Activated CD4-positive, alpha-beta memory T cell treated with anti-CD3 and anti-CD28 coated beads for 36 hours (primary cell): ENCODE data around the gene RPUSD1. TPM values are rescaled to one million over a fixed set of nuclear protein-coding genes. Genes with fewer than 3 reads are reported as not detected.

Experiments
- CTCF ChIA-PET: fragments of 350-600 bp; sonication (Branson Sonifier 250); formaldehyde crosslinking; loops from one replicate; lab custom pipeline; 2021; ENCODE audit warnings: antibody characterized with exemption, inconsistent platforms; lab: Charles Lee
- POLR2A ChIA-PET: fragments of 350-600 bp; sonication (Branson Sonifier 250); formaldehyde crosslinking; loops from one replicate; lab custom pipeline; 2021; ENCODE audit warnings: antibody characterized with exemption; lab: Charles Lee
- DNase-seq: peaks from one replicate; pipeline ENCODE4 v3.0.0-alpha.2; 2020
- H3K27ac Mint-ChIP-seq: one replicate; pipeline ENCODE4 v1.8.0; 2021; ENCODE audit warnings: mixed read lengths
- H3K27me3 Mint-ChIP-seq: one replicate; pipeline ENCODE4 v1.8.0; 2021; ENCODE audit warnings: mixed read lengths
- H3K36me3 Mint-ChIP-seq: one replicate; pipeline ENCODE4 v1.8.0; 2021; ENCODE audit warnings: mixed read lengths
- H3K4me1 Mint-ChIP-seq: one replicate; pipeline ENCODE4 v1.8.0; 2021; ENCODE audit warnings: low read depth, mixed read lengths
- H3K4me3 Mint-ChIP-seq: one replicate; pipeline ENCODE4 v1.8.0; 2021; ENCODE audit warnings: mild to moderate bottlenecking, mixed read lengths
- H3K9me3 Mint-ChIP-seq: one replicate; pipeline ENCODE4 v1.8.0; 2021; ENCODE audit warnings: mixed read lengths
- intact Hi-C: fragments of 100-400 bp; cut with micrococcal nuclease; formaldehyde crosslinking; loops from one replicate; pipeline ENCODE4 v1.15.1; 2023
- total RNA-seq, 2 experiments: library from RNA; stranded (reverse); gene quantifications; one replicate each; pipeline ENCODE4 v1.2.3, GENCODE V29; 2021

The RPUSD1 gene
- total RNA-seq, 2 experiments from 2014 or later = 13.7 to 15.5 TPM

DNA sequence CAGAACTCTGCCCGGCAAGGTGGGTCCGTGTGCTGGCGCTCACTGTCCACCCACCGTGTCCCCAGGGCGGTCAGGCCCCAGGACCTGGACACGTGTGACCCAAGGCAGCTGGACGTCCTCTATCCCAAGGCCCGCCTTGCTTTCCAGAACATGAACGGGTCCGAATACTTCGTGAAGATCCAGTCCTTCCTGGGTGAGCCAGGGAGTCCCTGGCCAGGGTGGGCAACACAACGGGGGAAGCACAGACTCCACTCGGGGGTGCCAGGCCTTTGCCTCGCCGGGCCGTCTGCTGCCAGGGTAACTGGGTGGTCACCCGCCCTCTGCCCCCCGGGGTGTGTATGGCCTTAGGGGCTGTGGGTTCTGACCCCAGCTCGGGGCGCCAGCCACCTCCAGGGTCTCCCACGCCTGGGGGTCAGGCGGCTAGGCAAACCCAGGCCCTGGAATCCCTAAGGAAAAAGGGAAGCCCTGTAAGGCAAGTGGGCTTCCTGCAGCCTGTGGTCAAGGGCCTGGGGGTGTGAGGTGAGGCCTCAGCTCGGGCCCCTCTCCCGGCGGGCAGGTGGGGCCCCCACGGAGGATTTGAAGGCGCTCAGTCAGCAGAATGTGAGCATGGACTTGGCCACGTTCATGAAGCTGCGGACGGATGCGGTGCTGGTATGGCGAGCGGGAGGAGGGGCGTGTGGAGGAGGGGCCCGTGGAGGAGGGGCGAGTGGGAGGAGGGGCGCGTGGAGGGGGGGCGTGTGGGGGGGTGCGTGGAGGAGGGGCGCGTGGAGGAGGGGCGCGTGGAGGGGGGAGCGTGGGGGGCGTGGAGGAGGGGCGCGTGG, 21.2 kb downstream of the RPUSD1 start:
- Mint-ChIP-seq H3K9me3 (no peaks in the 10 kb centered on the region), H3K27ac (no peak overlapping the region), H3K27me3 (no peaks in the 10 kb centered on the region), H3K36me3 (no peaks in the 10 kb centered on the region), H3K4me3 (no peak overlapping the region), H3K4me1 (no peaks in the 10 kb centered on the region)
- ChIA-PET CTCF (no interaction called here), POLR2A (no interaction called here)
- no peak for DNase-seq
- intact Hi-C loops = no loop called here

DNA sequence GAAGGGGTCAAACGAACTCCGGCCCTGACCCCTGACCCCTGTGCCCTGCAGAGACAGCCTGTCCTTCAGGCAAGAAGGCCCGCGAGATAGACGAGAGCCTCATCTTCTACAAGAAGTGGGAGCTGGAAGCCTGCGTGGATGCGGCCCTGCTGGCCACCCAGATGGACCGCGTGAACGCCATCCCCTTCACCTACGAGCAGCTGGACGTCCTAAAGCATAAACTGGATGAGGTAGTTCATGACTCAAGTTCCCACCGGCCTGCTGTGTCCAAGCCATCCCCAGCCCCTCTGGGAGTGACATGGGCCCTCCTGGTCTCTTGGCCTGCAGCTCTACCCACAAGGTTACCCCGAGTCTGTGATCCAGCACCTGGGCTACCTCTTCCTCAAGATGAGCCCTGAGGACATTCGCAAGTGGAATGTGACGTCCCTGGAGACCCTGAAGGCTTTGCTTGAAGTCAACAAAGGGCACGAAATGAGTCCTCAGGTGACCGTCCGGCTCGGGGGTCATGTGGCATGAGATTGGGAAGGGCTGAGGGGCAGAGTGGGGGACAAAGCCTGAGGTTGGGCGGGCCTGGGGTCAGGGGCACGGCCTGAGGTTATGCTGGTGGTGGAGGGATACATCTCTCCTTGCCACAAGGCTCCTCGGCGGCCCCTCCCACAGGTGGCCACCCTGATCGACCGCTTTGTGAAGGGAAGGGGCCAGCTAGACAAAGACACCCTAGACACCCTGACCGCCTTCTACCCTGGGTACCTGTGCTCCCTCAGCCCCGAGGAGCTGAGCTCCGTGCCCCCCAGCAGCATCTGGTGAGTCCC, 22.0 kb downstream of the RPUSD1 start:
- no peak overlapping the region for H3K4me3 Mint-ChIP-seq
- no peaks in the 10 kb centered on the region for H3K4me1 Mint-ChIP-seq
- POLR2A ChIA-PET = no interaction called here
- H3K27ac Mint-ChIP-seq = no peak overlapping the region
- no peaks in the 10 kb centered on the region for H3K27me3 Mint-ChIP-seq
- no peaks in the 10 kb centered on the region for H3K9me3 Mint-ChIP-seq
- intact Hi-C loops = no loop called here
- DNase-seq = no peak
- CTCF ChIA-PET = no interaction called here
- H3K36me3 Mint-ChIP-seq = no peaks in the 10 kb centered on the region

DNA sequence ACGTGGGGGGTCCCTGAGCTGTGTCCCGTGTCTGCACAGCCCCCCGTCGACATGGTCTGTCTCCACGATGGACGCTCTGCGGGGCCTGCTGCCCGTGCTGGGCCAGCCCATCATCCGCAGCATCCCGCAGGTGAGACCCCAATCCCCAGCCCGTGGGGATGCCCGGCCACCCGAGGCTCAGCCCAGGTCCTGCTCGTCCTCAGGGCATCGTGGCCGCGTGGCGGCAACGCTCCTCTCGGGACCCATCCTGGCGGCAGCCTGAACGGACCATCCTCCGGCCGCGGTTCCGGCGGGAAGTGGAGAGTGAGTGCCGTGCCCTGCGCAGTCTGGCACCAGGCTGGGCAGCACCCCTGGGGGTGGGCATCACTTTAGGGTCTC, 22.7 kb downstream of the RPUSD1 start:
- H3K4me3 Mint-ChIP-seq = no peak overlapping the region
- intact Hi-C loops = no loop called here
- no peaks in the 10 kb centered on the region for H3K4me1 Mint-ChIP-seq
- ChIA-PET POLR2A (no interaction called here), CTCF (no interaction called here)
- no peak for DNase-seq
- no peaks in the 10 kb centered on the region for H3K9me3 Mint-ChIP-seq
- no peak overlapping the region for H3K27ac Mint-ChIP-seq
- H3K27me3 Mint-ChIP-seq = no peaks in the 10 kb centered on the region
- H3K36me3 Mint-ChIP-seq = no peaks in the 10 kb centered on the region

DNA sequence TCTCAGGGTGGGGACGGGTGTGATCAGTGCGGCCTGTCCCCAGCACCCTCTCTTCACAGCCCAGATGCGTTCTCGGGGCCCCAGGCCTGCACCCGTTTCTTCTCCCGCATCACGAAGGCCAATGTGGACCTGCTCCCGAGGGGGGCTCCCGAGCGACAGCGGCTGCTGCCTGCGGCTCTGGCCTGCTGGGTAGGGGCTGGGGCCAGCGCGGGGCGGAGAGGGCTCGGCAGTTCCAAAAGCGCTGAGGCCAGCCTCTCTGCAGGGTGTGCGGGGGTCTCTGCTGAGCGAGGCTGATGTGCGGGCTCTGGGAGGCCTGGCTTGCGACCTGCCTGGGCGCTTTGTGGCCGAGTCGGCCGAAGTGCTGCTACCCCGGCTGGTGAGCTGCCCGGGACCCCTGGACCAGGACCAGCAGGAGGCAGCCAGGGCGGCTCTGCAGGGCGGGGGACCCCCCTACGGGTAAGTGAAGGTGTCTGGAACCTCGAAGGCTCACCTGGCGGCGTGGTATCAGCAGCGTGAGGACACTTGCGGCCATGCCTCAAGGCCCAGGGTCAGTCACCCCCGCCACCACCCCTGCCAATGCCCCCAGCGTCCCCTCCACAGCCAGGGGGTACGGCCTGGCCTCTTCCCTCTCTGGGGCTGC, 23.2 kb downstream of the RPUSD1 start:
- Mint-ChIP-seq H3K9me3 (no peaks in the 10 kb centered on the region), H3K4me3 (no peak overlapping the region), H3K27me3 (no peaks in the 10 kb centered on the region), H3K4me1 (no peaks in the 10 kb centered on the region), H3K27ac (no peak overlapping the region), H3K36me3 (no peaks in the 10 kb centered on the region)
- POLR2A ChIA-PET = no interaction called here
- no peak for DNase-seq
- intact Hi-C loops = no loop called here
- CTCF ChIA-PET = no interaction called here

DNA sequence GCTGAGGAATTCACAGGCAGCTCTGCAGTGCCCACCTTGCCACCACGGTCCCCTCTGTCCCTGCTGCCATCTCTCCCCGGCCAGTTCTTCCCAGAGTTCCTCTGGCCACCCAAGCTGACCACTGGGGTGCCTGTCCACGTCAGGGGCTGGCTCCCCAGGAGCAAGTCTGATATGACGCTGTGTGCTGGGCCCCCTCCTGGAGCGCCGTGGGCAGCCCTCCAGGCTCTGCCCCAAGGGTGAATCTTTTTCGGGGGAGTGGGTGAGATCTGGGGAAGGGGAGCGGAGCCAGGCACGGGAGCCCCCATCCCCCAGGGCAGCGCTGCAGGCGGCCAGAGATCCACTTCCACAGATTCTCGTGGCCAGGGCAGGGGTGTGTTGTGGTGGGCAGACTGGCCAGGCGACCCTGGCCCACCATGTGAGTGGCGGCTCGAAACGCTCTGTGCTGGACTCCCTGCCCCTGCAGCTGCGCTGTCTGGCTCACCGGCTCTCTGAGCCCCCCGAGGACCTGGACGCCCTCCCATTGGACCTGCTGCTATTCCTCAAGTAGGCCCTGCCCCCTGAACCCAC, 23.9 kb downstream of the RPUSD1 start:
- no peak for DNase-seq
- Mint-ChIP-seq H3K4me1 (no peaks in the 10 kb centered on the region), H3K27me3 (no peaks in the 10 kb centered on the region), H3K4me3 (no peak overlapping the region), H3K27ac (no peak overlapping the region), H3K36me3 (no peaks in the 10 kb centered on the region), H3K9me3 (no peaks in the 10 kb centered on the region)
- ChIA-PET POLR2A (no interaction called here), CTCF (no interaction called here)
- intact Hi-C loops = no loop called here

DNA sequence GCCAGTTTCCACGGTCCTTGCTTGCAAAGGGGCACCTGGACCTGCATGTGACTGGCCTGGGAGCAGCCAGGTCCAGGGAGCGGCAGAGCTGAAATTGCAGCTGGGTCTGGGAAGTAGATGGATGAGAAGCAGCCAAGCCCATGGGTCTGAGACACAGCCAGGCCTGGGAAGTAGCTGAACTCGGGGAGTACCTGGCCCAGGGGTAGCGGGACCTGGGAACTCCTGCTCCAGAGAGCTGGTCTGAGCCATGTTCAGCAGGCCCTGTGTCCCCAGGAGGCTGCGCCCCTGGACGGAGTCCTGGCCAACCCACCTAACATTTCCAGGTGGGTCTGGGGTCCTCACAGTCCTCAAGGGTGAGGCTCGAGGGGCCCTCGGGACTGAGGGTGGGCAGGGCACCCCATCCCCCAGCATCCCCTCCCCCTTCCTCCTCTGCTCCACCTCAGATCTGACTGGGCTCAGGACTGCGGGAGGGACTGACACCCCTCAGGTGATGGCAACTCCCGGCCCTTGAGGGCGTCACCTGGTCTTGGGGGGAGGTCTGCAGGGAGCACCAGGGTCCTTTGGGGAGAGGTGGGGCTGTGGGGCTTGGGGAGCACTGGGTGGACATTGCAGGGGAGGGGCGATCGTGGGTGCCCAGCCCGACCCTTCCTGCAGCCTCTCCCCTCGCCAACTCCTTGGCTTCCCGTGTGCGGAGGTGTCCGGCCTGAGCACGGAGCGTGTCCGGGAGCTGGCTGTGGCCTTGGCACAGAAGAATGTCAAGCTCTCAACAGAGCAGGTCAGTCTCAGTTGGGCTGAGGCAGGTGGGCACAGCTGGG, 24.6 kb downstream of the RPUSD1 start:
- H3K27me3 Mint-ChIP-seq = no peaks in the 10 kb centered on the region
- CTCF ChIA-PET = no interaction called here
- no peak overlapping the region for H3K4me3 Mint-ChIP-seq
- no peak for DNase-seq
- intact Hi-C loops = no loop called here
- POLR2A ChIA-PET = no interaction called here
- H3K36me3 Mint-ChIP-seq = no peaks in the 10 kb centered on the region
- H3K9me3 Mint-ChIP-seq = no peaks in the 10 kb centered on the region
- H3K4me1 Mint-ChIP-seq = no peaks in the 10 kb centered on the region
- no peak overlapping the region for H3K27ac Mint-ChIP-seq

DNA sequence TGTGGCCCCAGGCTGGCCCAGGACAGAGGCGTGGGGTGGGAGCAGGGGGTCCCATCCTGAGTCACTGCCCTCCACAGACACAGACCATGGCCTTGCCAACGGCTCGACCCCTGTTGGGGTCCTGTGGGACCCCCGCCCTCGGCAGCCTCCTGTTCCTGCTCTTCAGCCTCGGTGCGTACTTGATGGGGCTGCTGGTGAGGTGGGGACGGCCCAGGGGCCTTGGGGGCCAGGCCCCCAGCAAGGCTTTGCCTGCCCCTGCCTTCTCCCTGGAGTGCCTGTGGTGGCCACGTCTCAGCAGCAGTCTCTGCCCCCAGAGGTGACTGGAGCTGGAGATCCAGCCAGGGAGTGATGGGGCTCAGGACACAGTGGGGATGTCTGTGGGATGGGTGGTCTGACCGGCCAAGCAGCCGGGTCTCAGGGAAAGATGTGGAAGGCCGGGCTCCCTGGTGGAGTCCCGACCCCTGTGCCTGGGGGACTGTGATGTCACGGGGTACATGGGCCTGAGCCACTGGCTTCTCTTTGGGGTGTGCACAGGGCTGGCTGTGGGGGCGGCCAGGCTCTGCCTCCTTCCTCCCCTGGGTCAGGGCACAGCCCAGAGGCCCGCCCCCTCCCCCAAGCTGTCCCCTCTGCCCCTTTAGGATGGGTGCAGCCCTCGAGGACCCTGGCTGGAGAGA, 25.4 kb downstream of the RPUSD1 start:
- intact Hi-C loops = no loop called here
- no peak overlapping the region for H3K27ac Mint-ChIP-seq
- H3K36me3 Mint-ChIP-seq = no peaks in the 10 kb centered on the region
- no peaks in the 10 kb centered on the region for H3K4me1 Mint-ChIP-seq
- H3K9me3 Mint-ChIP-seq = no peaks in the 10 kb centered on the region
- ChIA-PET POLR2A (no interaction called here), CTCF (no interaction called here)
- H3K27me3 Mint-ChIP-seq = peaks cover under 1% of the 10 kb centered on the region
- DNase-seq = no peak
- H3K4me3 Mint-ChIP-seq = no peak overlapping the region

DNA sequence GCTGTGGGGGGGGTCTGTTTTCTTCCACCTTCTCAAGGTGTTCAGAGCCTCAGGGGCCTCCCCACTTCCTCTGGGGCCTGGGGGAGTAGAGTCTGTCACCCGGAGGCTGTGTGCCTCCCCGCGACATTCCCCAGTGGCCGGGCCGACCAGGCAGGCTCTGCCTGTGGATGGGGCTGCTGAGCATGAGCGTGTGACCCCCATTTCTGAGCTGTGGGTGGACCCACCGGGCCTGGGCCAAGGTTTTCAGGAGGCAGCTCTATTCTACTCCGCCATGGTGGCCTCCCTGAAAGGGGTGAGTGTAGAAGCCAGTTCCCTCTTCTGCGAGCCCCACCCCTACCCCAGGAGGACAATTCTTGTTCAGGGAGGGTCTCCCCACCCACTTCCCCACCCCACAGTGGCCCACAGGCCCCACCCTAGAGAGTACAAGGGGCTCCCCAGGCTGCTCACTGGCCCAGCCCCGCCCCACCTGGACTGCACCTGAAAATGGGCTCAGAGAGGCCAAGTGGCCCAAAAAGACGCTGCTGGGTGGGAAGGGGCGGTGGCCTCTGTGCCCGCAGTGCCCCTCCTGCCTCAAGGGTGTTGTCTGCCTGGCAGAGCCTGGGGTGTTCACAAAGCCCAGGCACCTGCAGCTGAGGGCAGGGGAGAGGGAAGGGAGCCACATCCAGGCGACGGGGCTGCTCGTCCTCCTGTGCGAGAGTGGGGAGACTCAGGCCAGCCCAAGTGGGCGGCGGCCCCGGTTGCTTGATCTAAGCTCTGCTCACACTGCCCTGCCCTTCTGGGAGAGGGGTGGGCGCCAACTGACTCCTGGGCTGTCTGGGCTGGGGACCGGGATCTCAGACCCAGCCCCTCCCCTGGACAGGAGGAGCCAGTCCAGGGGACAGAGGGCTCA, 26.3 kb downstream of the RPUSD1 start:
- no peaks in the 10 kb centered on the region for H3K36me3 Mint-ChIP-seq
- ChIA-PET CTCF (no interaction called here), POLR2A (no interaction called here)
- H3K9me3 Mint-ChIP-seq = peaks cover 2% of the 10 kb centered on the region
- H3K4me3 Mint-ChIP-seq = no peak overlapping the region
- peaks cover 3% of the 10 kb centered on the region for H3K27me3 Mint-ChIP-seq
- no peak for DNase-seq
- H3K27ac Mint-ChIP-seq = no peak overlapping the region
- intact Hi-C loops = no loop called here
- no peaks in the 10 kb centered on the region for H3K4me1 Mint-ChIP-seq

DNA sequence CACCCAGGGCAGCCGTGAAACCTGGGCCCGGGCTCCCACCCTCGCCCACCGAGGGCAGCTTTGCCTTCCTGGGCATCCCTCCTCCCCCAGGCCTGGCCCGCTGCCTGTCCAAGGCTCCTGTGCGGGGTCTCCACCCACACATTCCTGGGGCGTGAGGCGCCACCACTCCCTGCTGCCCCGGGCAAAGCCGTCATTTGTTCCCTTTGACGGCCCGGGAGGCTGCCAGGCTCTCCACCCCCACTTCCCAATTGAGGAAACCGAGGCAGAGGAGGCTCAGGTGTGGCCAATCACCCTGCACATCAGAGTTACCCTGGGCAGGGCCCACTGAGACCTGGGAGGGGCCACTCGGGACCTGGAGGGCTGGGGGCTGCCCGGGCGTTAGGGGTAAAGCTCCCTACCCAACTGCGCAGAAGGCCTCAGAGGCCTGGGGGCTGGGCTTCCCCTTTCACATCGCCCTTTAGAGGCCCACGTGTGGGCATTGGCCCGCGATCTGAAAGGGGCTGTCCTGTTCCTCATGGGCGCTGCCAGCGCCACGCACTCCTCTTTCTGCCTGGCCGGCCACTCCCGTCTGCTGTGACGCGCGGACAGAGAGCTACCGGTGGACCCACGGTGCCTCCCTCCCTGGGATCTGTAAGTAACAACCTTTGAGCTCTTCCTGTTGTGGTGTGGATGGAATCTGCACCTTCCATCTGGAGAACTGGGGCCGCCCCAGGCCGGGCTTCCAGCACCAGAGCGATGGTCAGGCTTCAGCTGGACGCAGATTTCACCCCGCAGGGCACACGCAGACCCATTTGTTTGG, 27.4 kb downstream of the RPUSD1 start, which contains the start of gene MSLN:
Gene MSLN, plus strand, starts transcription at position 190 of the 799 bp plus-strand sequence. CDS start 1,947 bp downstream, outside the sequence.
- Mint-ChIP-seq H3K4me1 (no peaks in the 10 kb centered on the region), H3K9me3 (peaks cover 7% of the 10 kb centered on the region), H3K36me3 (no peaks in the 10 kb centered on the region), H3K4me3 (no peak within 1 kb of the TSS), H3K27me3 (peaks cover 10% of the 10 kb centered on the region), H3K27ac (no peak within 1 kb of the TSS)
- no peak for DNase-seq
- CTCF ChIA-PET = interaction anchor here (0.6 kb wide), 1 partner anchor 13 kb away, joined by 3 read pairs; no protein-coding TSS in a partner anchor
- POLR2A ChIA-PET = no interaction called here
- intact Hi-C loops = no loop called here

DNA sequence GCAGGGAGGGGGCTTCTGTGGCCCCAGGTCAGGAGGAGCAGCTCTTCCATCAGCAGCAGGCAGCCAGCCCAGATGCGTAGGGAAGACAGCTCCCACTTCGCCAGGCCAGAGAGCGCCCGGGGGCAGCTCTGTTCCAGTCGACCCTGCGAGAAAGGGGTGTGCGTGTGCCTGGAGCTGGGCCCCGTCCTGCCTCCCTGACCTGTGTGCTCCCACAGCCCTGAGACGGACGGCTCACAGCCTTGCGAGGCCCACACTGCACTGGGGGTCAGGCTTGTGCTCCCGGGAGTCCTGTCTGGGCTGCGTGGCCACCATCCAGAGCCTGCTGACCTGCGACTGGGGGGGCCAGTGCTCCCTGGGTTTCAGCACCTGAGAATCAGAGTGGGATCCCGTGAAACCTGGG, 28.1 kb downstream of the RPUSD1 start:
- intact Hi-C loops = no loop called here
- H3K4me3 Mint-ChIP-seq = no peak overlapping the region
- no peak for DNase-seq
- H3K36me3 Mint-ChIP-seq = no peaks in the 10 kb centered on the region
- peaks cover 12% of the 10 kb centered on the region for H3K27me3 Mint-ChIP-seq
- ChIA-PET POLR2A (no interaction called here), CTCF (no interaction called here)
- no peaks in the 10 kb centered on the region for H3K4me1 Mint-ChIP-seq
- peaks cover 7% of the 10 kb centered on the region for H3K9me3 Mint-ChIP-seq
- no peak overlapping the region for H3K27ac Mint-ChIP-seq
